Heart right ventricle (tissue), 16 donors: ENCODE measurements around the gene MMP25. TPM values are rescaled to one million over a fixed set of nuclear protein-coding genes. Genes with fewer than 3 reads are reported as not detected.
A peak's percentile ranks its signal among the peaks of the same experiment; 100 is the strongest.

Experiments
- ATAC-seq, 8 donors: fragments of 200-7000 bp; cut with Tn5 transposase; one replicate each; pipeline ENCODE4 v1.9.1; 2020; ENCODE audit warnings: mild to moderate bottlenecking in 8 of 8, moderate library complexity in 8 of 8, moderate number of reproducible peaks in 1 of 8
- DNase-seq, 2 donors: peaks; one replicate each; pipeline ENCODE4 v3.0.0-alpha.2; 2020
- H3K27ac ChIP-seq, 10 donors: fragments of 200-600 bp; sonication (generic) in 2 of 10; one replicate each; pipeline versions ENCODE4 v1.5.0 to v1.8.0; 2020 to 2022; ENCODE audit warnings: mild to moderate bottlenecking in 3 of 10
- H3K27me3 ChIP-seq, 7 donors: fragments of 200-600 bp; one replicate each; pipeline ENCODE4 v1.8.0; 2021 to 2022; ENCODE audit warnings: mild to moderate bottlenecking in 2 of 7
- H3K36me3 ChIP-seq, 9 donors: fragments of 200-600 bp; sonication (generic) in 1 of 9; one replicate each; pipeline versions ENCODE4 v1.5.0 to v1.8.0; 2020 to 2022; ENCODE audit warnings: mild to moderate bottlenecking in 2 of 9
- H3K4me1 ChIP-seq, 9 donors: fragments of 200-600 bp; sonication (generic) in 1 of 9; one replicate each; pipeline versions ENCODE4 v1.5.0 to v1.8.0; 2020 to 2022; ENCODE audit warnings: mild to moderate bottlenecking in 4 of 9
- H3K4me3 ChIP-seq, 10 donors: fragments of 200-600 bp; sonication (generic) in 2 of 10; one replicate each; pipeline versions ENCODE4 v1.5.0 to v1.8.0; 2020 to 2022; ENCODE audit warnings: mild to moderate bottlenecking in 7 of 10, moderate library complexity in 2 of 10
- H3K9me3 ChIP-seq, 11 donors: fragments of 200-600 bp in 10 of 11; sonication (generic) in 2 of 11; one replicate each; pipeline versions ENCODE4 v1.5.0 to v1.8.0; 2013 to 2022; ENCODE audit warnings: mild to moderate bottlenecking in 2 of 11, control low read depth in 1 of 11, moderate library complexity in 1 of 11
- WGBS, 2 donors: extraction: QIAGEN DNeasy Blood & Tissue Kit; methylation state at CpG; one replicate each; pipeline ENCODE4 v1.1.7; 2013; ENCODE audit warnings: inconsistent platforms in 1 of 2; 5-methylcytosine and 5-hydroxymethylcytosine counted together
- intact Hi-C, 10 donors: fragments of 100-400 bp; cut with DNase I; formaldehyde crosslinking; loops; one replicate each; pipeline versions ENCODE4 v1.11.1 to v1.14.2; 2022
- polyA plus RNA-seq, 2 donors: library from polyadenylated mRNA; stranded (reverse); fragments of 200-250 nt; gene quantifications; one replicate each; pipeline ENCODE4 v1.2.3, GENCODE V29; 2013
- total RNA-seq, 10 donors: library from RNA; stranded (reverse); fragmentation: NEBNext Ultra II Directional in 3 of 10; extraction: Animal tissue kit (Norgen Biotek cat#: 25700) in 3 of 10; gene quantifications; one replicate each; pipeline versions ENCODE4 v1.2.1 to v1.2.4, GENCODE V29; 2021 to 2023
- TF ChIP-seq, protein P1 (sequence below), 9 donors: fragments of 200-600 bp; sonication (generic) in 2 of 9; IDR thresholded peaks; one replicate each; pipeline versions ENCODE4 v1.5.0 to v1.8.0; 2021 to 2022; ENCODE audit warnings: antibody characterized with exemption in 9 of 9, mild to moderate bottlenecking in 5 of 9, moderate library complexity in 1 of 9
- donor health status: Arrhythmogenic right ventricular cardiomyopathy.
- donor health status: ischemic (EF 13 %, LVEDD 7.1; RV severe dilation, severe dysfunction).
- donor health status: healthy with polysubstance abuse.
- donor health status: DM: no; HTN: yes; CAD: no.
- donor health status: DM: no; HTN: no; CAD: no.
- donor health status: ischemic (EF 25% LVEDD 6.9; RV normal size, moderate dysfunction).
- donor health status: ischemic (EF 25% LVEDD 5.7; RV mildly dilated, moderate dysfunction).
- donor health status: healthy.
- donor health status: DM: yes; HTN: yes; CAD: no.
- donor health status: Ischemic cardiomyopathy.
- donor health status: ischemic (EF 35%, LVEDD 5.7; RV mildly dilated, moderate dysfunction).
- donor health status: nonischemic (EF 11% LVEDD 7.7; RV severe dilation, severe dysfunction).
- donor health status: DM: yes; HTN: yes; CAD: no.
- donor health status: PGD.
- donor health status: ischemic (EF 29% LVEDD 5.4; RV normal size, mild dysfunction).
- donor health status: nonischemic (EF 23%, LVEDD 6.1; RV moderate dilation, normal function).

Gene MMP25
- total and polyA plus RNA-seq, 12 donors, result 0.26 to 3.9 (median 0.97) TPM

DNA sequence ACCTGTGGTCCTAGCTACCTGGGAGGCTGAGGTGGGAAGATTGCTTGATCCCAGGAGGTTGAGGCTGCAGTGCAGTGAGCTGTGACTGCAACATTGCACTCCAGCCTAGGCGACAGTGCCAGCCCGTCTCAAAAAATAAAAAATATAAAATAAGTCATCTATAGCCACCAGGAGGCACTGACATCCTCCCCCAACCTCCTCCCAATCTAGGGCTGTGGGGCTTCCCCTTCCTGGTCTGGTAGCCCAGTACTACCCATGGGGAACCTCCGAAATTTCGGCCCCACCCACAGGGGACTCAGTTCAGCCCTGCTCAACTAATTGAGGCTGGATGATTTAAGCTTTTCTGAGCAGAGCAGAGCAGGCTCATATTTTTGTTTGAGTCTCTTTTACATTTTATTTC, 49.5 kb downstream of the MMP25 start:
- no peak overlapping the region for H3K27ac ChIP-seq
- H3K4me3 ChIP-seq, result no peak overlapping the region
- H3K9me3 ChIP-seq, result no peaks in the 10 kb centered on the region
- H3K27me3 ChIP-seq, result peaks cover 0 to 10% (median 6%) of the 10 kb centered on the region in 7 donors
- intact Hi-C loops, result loop anchor here in 4 of 10 donors (2.0 to 10.0 kb wide), 4 partner anchors 33 to 69 kb away; no protein-coding TSS in a partner anchor
- H3K4me1 ChIP-seq, result peaks cover 4 to 33% (median 18%) of the 10 kb centered on the region in 9 donors
- TF ChIP-seq, protein P1, sequence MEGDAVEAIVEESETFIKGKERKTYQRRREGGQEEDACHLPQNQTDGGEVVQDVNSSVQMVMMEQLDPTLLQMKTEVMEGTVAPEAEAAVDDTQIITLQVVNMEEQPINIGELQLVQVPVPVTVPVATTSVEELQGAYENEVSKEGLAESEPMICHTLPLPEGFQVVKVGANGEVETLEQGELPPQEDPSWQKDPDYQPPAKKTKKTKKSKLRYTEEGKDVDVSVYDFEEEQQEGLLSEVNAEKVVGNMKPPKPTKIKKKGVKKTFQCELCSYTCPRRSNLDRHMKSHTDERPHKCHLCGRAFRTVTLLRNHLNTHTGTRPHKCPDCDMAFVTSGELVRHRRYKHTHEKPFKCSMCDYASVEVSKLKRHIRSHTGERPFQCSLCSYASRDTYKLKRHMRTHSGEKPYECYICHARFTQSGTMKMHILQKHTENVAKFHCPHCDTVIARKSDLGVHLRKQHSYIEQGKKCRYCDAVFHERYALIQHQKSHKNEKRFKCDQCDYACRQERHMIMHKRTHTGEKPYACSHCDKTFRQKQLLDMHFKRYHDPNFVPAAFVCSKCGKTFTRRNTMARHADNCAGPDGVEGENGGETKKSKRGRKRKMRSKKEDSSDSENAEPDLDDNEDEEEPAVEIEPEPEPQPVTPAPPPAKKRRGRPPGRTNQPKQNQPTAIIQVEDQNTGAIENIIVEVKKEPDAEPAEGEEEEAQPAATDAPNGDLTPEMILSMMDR (IDR thresholded peaks at IDR 0.05), result peak in 4 of 9 donors; percentile 13 to 40 (median 26)
- ATAC-seq (peak in 2 of 8 donors; percentile 19 to 47), DNase-seq (peak in 1 of 2 donors; percentile 34)
- 33 to 43% methylated on average over 4 of the region's 4 CpGs for WGBS, 2 donors
- no peaks in the 10 kb centered on the region for H3K36me3 ChIP-seq

DNA sequence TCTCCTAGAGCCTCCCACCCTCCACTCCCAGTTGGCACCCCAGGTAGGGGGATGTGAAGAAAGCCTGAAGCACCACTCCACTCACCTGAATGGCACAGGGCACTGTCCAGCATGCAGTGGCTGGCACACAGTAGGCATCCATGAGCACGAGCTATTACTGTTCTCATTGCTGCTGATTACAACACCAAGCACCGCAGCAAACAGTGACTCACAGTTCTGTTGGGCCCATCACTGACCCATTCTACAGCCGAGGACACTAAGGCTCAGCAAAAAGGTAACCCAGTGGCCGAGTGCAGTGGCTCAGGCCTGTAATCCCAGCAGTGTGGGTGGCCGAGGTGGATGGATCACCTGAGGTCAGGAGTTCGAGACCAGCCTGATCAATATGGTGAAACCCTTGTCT, 50.0 kb downstream of the MMP25 start:
- TF ChIP-seq, protein P1 (IDR thresholded peaks at IDR 0.05), result no peak
- no peaks in the 10 kb centered on the region for H3K9me3 ChIP-seq
- ATAC-seq (no peak), DNase-seq (no peak)
- H3K36me3 ChIP-seq, result no peaks in the 10 kb centered on the region
- intact Hi-C loops, result loop anchor here in 4 of 10 donors (5.0 to 10.0 kb wide), 3 partner anchors 34 to 68 kb away; no protein-coding TSS in a partner anchor
- no peak overlapping the region for H3K27ac ChIP-seq
- WGBS, 2 donors, result 86 to 87% methylated on average over 6 of the region's 6 CpGs
- peaks cover 6 to 38% (median 23%) of the 10 kb centered on the region in 9 donors for H3K4me1 ChIP-seq
- H3K27me3 ChIP-seq, result peaks cover 0 to 10% (median 6%) of the 10 kb centered on the region in 7 donors
- no peak overlapping the region for H3K4me3 ChIP-seq

DNA sequence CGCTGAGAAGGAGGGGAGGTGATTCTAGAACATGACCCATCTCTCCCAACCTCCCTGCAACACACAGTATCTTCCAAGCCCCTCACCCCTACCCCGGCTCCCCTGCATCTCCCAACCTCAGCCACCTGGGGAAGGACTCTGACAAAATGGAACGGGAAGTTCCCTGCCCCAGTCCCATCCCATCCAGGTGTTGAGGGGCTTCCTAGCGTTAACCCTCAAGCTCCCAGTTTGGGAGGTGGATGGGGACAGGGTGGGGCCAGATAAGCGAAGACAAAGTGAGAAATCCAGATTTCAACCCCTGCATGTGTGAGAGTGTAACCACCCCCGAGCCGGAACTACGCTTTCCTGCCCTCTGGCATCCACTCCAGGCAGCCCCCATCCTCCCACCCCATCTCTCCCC, 50.9 kb downstream of the MMP25 start:
- Histone ChIP-seq H3K9me3 (no peaks in the 10 kb centered on the region), H3K27me3 (peaks cover 0 to 10% (median 3%) of the 10 kb centered on the region in 7 donors), H3K4me3 (no peak overlapping the region), H3K27ac (no peak overlapping the region), H3K36me3 (no peaks in the 10 kb centered on the region), H3K4me1 (peaks cover 6 to 45% (median 29%) of the 10 kb centered on the region in 9 donors)
- ATAC-seq (no peak), DNase-seq (no peak)
- TF ChIP-seq, protein P1 (IDR thresholded peaks at IDR 0.05), result no peak
- intact Hi-C loops, result loop anchor here in 4 of 10 donors (5.0 to 10.0 kb wide), 3 partner anchors 35 to 68 kb away; no protein-coding TSS in a partner anchor
- WGBS, 2 donors, result 40 to 54% methylated on average over 8 of the region's 8 CpGs

DNA sequence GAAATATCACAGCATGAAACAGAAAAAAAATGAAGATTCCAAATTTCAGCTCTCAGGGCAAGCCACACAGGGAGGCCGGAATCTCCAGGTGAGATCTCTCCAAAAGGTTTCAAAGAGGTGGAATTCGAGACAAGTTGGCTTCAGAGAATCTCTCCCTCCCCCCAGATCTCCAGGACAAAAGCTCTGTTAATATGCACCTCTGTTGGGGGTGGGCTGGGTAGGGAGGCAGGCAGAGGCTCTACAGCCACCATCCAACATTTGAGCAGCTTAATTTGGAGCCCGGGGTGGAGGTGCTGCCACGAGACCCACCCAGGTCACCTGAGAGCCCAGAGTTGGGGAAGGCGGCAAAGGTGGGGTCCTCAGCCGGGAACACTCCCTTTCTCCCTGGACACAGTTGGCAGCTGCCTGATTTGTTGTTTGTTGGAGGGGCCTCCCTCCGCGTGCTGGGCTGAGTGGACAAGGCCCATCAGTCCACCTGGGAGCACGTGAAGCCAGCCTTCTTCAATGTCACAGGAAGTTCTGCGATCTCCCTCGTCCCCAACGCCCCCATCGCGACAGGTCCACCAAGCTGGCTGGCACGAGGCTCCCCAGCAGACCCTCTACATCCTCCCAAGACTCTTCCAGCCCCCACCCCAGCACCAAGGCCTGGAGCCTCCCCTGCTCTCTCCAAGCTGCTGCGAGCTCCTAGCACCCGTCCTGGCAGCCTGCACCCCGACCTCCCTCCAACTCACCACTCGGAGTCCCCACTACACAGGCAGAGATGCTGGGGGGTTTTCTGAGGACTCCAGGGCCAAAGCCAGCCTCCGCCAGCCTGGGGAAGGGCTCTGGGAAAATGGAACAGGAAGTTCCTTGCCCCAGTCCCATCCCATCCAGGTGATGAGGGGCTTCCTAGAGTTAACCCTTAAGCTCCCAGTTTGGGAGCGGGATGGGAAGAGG, 52.4 kb downstream of the MMP25 start, which contains the start of gene ZSCAN10:
TSS of gene ZSCAN10 (minus strand) at position 836 of the 936 bp plus-strand sequence. CDS start 6,357 bp downstream, outside the sequence.
- peak within 1 kb of the TSS in 6 of 10 donors; percentile 11 to 43 (median 35) for H3K4me3 ChIP-seq
- peaks cover 6 to 55% (median 34%) of the 10 kb centered on the region in 9 donors for H3K4me1 ChIP-seq
- H3K27me3 ChIP-seq, result peaks cover 0 to 4% (median 0%) of the 10 kb centered on the region in 7 donors
- peak within 1 kb of the TSS in 8 of 10 donors; percentile 3 to 90 (median 54) for H3K27ac ChIP-seq
- WGBS, 2 donors, result 41 to 48% methylated on average over 21 of the region's 21 CpGs
- TF ChIP-seq, protein P1 (IDR thresholded peaks at IDR 0.05), result no peak
- ATAC-seq (no peak), DNase-seq (no peak)
- intact Hi-C loops, result loop anchor here in 4 of 10 donors (5.0 to 10.0 kb wide), 3 partner anchors 36 to 66 kb away; no protein-coding TSS in a partner anchor
- no peaks in the 10 kb centered on the region for H3K9me3 ChIP-seq
- no peaks in the 10 kb centered on the region for H3K36me3 ChIP-seq
